Measurements from ENCODE around the gene MON1B.
A peak's percentile ranks its signal among the peaks of the same experiment; 100 is the strongest.
"Not testable (repeated sequence)": the region's sequence is repeated elsewhere in the genome, so short reads cannot be mapped to it uniquely, and the experiment has no call there.

The MON1B gene

DNA sequence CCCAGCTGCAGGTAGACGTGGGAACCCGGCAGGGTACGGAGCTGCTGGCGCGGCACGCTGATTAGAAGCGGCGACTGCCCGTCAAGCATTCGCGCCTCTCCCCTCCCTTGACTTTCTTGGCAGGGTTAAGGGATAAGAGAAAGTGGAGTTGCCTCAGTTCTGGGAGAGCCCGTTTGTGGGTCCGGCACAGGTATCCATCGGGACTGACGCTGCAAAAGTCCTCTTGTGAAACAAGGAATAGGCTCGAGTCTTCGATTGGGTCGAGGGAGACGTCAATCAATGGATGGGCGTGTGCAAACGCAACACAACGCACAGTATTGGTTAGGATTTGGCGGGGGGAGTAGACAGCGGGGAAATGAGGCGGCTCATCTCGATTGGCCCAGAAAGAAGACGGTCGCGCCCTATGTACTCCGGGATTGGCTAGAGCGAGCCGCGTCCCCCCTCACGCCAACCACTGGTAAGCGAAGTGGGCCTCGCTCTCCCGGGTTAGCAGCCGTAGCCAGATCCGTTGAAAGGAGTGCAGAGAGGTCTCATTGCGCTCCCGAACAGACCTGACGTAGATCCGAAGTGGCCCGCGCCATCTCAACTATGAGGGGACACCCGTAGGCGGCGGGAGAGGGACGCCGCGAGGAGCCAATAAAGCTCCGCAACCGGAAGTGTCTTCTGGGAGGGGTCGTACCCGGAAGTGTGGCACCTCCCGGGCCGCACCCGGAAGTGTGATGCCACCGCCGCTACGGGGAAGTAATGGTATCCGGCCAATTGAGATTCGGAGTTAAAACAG is at the start of gene MON1B:
TSS of gene MON1B (plus strand) at position 713 of the 781 bp plus-strand sequence. CDS start 296 bp downstream, outside the sequence.
- DNase-seq: peak; percentile 99

DNA sequence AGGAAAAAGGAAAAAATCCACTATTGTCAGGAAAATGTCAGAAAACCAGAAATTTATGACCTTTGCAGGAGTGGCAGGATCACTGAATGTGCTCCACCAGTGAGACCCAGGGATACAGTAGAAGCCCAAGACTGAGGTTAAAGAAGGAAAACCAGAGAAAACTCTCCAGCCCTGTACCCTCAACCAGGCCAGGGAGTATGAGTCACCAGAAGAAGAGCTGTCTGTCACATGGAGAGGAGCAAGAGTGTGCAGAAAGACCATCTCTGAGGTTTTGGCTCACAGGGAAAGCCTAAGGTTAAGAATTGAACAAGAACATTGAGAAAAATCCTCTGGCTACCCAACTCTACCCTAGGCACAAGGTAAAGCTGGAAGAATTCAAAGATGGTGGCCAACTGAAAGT is 47.6 kb upstream of the MON1B start:
- DNase-seq: peak; percentile 56

DNA sequence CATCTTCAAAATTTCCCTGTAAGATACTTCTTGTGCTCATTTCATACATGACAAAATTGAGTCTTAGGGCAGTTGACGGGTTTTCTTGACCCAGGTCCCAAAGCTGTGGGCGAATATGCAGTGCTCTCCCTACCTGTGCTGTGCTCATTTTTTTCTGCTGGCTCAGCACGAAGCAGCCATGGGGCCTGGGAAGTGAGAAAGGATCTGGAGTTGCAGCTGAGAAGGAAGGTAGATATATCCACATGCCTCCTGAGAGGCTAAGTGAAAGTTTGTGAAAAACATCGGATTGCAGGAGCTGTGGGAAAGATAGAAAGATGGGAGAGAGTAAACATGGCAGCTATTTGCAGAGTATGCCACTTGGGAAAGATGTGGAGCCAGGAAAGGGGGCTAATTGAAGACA is 42.9 kb upstream of the MON1B start:
- no peak for DNase-seq

DNA sequence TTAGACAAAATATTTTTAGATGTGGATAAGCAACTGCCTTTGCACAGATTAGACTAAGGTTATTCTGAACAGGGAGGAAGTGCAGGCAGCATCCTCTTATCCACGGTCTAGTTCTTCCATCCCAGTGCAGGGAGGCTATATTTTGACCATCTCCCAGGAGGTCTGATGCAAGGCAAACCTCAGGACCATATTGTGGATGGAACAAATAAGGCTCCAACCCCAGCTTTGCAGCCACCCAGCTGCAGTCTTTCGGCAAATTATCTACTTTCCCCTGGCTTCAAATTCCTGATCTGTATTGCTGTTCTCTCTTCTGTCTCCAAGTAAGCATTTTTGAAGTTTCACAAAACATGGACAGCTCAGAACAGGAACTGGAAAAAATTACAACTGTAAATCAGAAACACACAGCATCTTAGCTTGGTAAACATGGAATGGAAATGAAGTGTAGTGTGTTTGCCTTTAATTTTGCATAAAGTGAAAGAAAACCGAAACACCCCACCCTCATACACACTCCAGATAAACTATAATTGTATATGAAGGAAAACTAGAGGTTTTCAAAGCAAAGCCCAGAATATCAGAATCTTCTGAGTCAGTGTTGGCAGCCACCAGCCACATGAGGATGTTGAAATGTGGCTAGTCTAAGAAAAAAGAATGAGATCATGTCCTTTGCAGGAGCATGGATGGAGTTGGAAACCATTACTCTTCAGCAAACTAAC is 33.5 kb upstream of the MON1B start:
- DNase-seq: no peak

DNA sequence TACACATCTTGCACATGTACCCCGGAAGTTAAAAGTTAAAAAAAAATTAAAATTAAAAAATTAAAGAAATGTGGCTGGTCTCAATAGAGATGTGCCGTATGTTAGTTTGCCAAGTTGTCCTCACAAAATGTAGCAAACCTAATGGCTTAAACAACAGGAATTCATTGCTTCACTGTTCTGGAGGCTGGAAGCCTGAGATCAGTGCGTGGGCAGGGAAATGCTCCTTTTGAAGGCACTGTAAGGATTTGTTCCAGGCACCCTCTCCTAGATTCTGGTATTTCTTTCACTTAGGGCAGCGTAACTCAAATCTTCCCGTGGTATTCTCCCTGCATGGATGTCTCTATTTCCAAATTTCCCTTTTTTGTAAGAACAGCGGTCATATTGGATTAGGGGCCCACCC is 32.7 kb upstream of the MON1B start:
- DNase-seq: no peak

DNA sequence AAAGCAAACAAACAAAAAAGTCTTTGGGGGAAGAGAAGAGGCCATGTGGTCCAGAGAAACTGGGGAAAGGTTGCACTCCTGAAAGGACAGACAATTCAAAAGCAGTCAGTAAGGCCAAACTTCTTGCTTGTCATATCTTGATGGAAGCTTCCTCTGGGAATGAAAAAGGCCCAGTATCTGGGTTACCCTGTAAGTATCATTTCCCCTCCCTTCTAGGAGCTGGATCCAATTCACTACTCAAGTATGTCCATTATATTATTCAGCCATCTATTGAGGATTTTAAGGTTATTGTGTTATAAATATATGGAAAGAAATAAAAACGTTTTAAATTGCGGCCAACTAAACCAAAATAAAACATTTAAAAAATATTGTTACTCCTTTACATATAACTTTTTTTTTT is 26.0 kb upstream of the MON1B start:
- DNase-seq: no peak

DNA sequence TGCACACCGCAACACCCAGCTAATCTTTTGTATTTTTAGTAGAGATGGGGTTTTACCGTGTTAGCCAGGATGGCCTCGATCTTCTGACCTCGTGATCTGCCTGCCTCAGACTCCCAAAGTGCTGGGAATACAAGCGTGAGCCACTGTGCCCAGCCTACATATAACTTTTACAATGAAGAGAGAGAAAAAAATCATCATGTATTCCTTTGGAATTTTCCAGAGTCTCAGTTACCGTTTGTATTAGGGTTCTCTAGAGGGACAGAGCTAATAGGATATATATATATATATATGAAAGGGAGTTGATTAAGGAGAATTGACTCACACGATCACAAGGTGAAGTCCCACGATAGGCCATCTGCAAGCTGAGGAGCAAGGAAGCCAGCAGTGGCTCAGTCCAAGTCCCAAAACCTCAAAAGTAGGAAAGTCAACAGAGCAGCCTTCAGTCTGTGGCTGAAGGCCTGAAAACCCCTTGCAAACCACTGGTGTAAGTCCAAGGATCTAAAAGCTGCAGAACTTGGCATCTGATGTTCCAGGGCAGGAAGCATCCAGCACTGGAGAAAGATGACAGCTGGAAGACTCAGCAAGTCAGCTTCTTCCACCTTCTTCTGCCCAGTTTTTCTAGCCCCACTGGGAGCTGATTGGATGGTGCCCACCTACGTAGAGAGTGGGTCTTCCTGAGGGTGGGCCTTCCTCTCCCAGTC is 25.3 kb upstream of the MON1B start:
- not testable (repeated sequence) for DNase-seq

DNA sequence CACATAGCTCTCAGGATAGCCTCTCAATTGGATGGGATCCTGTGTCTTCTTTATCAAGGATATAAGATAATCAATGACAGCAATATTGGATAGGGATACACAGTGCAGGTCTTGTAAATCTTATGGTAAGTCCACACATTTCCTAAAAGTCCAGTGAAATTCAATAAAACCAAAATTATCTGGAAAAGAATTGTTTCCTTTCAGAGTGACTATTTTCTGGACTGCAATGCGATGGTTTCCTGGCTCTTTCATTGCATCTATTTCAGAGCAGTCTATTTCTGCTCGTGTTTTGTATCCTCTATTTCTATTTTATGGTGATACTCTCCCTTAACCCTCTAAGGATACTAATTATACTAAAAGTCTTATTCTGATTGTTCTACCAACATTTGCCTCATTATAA is 24.3 kb upstream of the MON1B start:
- no peak for DNase-seq

DNA sequence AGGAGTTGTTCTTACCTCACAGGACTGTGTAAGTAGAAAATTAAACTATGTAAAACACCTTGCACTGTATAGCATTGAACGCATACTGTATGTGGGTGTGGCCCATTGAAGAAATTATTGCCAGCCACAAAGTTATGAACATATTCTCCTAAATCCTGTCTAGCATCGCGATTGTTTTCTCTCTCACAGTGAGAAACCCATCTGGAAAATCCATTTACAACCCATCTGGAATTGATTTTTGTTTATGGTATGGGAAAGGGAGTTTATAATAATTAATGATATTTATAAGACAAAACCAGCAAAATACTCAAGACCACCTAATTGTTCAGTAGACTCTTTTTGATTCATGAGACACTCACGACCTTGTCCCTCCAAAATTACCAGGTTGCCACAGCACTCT is 22.1 kb upstream of the MON1B start:
- DNase-seq: no peak

DNA sequence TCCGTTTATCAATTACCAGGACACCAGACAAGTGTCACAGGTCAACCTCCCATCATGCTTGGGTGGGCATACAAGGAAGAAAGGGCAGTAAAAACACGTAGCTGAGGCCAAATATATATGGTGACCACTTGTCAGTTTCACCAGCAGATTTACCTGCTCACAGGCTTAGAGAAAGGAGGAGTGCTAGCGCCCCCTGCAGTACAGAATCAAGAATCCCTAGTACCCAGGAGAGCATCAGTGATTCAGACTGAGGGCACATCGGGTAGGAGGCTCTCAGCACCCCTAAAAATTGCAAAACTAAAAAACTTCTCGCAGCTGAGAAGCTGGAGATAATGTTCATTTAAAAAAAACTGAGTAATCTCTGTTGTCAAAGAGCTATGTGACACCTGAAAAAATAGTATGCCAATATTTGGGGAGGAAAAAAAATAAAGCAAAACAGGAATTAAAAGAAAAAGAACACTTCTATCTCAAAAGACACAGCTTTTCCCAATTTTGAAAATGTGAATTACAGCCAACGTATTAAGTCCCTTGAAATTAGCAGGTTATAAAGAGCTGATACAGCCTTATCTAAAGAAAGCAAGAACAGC is 21.2 kb upstream of the MON1B start:
- DNase-seq: peak; percentile 72

DNA sequence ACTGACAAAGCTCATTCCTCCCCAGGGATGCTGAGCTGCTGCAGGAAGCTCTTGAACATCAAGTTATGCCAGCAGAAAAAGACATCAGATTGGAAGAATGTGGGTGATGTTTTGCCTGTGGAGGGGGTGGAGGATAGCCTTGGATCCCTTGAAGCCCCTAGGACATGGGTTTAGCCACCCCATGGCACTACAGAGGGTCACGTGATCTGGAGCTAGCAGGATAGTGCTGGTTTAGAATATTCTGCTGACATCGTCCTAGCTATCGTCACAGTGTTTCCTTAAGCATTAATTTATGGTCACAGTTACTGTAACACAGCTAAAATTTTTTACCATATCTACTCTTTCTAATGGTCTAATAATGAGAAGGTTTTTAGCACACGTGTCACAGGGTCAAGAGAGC is 20.2 kb upstream of the MON1B start:
- DNase-seq: no peak

DNA sequence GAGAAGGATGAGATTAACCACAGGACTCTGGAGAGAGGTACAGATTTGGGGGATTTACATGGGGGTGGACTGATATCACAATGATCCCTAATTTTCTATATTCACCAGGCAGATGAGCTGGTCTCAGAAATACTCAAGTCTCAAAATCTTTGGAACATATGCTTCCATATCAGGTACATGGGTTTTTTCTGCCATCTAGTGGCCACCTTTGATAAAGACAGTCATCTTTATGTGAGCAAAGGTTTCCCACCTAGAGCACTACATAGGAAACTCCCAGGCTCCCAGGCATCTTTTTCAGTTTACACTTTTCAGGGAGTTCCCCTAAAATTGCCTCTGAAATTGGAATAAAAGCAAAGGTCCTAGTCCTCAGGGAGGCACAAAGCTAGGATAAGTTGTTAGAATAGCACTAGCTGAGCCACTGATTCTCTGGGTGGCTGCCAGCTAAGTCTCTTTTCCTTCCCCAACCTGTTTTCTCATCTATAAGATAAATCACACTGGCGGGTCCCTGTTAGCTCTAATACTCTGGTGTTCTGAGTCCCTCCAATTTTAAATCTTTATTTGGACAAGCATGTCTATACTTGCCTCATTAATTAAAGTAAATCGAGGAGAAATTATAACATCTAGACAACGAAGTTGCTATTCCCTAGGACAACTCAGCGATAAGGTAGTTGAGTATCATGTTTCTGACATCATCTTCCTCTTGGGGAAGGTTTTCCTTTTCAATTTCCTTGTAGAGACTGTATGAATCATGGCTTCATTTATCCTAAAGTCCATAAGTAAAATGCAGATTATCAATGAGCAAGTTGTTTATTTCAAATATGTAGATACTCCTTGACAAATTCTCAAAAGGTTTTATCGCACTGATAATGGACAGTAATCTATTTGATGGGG is 19.0 kb upstream of the MON1B start:
- DNase-seq: peak; percentile 53

DNA sequence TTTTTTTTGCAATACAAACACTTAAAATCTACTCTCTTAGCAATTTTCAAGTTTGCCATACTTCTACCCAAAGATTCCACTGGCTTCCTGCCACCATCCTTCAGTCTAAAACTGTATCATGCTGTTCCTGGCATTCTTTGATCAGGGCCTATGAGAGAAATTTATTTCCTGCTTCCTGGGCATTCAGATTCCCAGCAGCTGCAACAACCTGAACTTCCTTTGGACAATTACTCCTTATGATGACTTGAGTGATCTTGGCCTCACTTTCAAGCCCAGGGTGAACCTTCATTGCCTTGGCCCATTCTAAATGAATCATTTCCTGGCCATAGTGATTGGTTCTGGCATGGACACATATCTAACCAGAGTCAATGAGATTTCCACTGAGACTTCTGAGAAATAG is 18.0 kb upstream of the MON1B start:
- DNase-seq: no peak

DNA sequence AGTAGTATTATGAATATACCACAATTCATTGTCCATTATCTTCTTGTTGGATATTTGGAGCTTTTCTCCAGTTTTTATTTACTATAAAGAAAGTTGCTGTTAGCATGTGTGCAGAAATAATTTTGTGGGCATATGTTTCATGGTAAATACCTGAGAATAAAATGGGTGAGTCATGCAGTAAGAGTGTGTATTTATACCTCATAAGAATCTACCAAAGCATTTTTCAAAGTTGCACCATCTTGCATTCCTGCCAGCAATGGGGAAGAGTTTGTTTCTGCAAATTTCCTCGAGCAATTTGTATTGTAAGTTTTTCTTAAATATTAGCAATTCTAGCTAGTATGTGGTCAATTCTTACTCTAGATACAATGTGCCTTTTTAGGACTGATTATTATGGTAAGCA is 7.9 kb upstream of the MON1B start:
- DNase-seq: no peak

DNA sequence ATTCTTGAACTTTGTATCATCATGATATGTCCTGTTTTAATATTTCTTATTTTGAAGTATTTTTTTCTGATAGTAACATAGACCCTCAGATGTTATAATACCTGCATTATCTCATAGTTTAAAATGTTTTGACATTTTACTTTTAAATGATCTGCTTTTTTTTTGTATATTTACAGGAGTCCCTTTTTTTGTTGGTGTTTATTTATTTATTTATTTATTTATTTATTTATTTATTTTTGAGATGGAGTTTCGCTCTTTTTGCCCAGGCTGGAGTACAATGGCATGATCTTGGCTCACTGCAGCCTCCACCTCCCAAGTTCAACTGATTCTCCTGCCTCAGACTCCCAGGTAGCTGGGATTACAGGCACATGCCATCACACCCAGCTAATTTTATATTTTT is 4.7 kb upstream of the MON1B start:
- DNase-seq: not testable (repeated sequence)

DNA sequence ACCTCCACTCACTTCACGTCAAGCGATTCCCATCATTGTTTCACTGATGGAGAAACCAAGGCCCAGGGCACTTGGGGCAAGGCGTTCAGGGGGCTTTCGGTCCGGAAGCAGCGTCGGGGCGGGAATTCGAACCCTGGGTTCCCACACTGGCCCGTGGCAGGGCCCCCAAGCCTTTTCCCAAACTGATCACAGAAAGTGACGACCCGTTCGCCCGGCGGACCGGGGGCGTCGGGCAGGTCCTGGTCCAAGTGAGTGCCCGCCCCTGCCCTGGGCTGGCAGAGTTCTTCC is 856 bp upstream of the MON1B start:
- no peak for DNase-seq

DNA sequence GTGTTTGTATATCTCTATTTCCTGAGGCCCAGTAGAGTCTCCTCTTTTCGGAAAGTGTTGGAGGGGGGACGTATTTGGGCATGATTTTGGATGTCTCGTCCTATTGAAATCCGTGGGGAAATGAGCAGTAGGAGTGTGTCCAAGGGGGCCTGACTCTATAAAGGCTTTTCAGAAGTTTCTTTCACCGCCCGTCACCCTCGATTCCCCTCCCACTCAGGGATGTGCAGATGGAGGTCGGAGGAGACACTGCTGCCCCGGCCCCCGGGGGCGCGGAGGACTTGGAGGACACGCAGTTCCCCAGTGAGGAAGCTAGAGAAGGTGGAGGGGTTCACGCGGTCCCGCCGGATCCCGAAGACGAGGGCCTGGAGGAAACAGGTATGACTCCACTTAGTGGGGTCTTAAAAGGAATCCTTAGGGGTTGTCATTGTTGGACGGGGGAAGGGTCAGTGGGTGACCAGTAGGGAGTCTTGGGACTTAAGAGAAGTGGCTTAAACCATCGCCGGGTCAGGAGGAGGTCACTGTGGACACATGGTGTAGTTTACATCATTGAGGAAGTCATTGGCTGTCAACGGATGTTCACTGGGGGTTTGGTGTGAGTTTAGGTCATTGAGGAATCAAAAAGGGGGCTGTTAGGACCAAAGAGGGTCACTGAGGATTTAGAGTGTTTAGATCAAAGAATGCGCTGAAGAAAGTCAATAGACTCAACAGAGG is 424 bp downstream of the MON1B start:
- no peak for DNase-seq

DNA sequence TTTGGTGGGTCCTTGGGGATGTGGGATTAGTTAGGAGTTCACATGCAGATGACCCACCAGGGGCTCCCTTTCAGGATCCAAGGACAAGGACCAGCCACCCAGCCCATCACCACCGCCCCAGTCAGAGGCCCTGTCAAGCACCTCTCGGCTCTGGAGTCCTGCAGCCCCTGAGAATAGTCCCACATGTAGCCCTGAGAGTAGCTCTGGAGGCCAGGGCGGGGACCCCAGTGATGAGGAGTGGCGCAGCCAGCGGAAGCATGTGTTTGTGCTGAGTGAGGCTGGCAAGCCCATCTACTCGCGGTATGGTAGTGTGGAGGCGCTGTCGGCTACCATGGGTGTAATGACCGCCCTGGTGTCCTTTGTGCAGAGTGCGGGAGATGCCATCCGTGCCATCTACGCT is 2.4 kb downstream of the MON1B start:
- no peak for DNase-seq

DNA sequence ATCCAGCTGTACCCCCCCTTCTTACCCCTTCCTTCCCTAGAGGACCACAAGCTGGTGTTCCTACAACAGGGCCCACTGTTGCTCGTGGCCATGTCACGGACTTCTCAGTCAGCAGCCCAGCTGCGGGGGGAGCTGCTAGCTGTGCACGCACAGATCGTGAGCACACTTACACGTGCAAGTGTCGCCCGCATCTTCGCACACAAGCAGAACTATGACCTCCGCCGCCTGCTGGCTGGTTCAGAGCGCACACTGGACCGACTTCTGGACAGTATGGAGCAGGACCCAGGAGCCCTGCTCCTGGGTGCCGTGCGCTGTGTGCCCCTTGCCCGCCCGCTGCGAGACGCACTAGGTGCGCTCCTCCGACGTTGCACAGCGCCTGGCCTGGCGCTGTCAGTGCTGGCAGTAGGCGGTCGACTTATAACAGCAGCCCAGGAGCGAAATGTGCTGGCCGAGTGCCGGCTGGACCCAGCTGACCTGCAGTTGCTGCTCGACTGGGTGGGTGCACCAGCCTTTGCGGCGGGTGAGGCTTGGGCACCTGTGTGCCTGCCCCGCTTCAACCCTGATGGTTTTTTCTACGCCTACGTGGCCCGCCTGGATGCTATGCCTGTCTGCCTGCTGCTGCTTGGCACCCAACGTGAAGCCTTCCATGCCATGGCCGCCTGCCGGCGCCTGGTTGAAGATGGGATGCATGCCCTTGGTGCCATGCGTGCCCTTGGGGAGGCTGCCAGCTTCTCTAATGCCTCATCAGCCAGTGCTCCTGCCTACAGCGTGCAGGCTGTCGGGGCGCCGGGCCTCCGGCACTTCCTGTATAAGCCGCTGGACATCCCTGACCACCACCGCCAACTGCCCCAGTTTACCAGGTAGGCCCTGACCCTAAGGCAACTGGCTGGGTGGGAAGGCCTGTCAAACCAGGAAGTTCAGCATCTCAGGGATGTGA is 3.6 kb downstream of the MON1B start:
- no peak for DNase-seq

DNA sequence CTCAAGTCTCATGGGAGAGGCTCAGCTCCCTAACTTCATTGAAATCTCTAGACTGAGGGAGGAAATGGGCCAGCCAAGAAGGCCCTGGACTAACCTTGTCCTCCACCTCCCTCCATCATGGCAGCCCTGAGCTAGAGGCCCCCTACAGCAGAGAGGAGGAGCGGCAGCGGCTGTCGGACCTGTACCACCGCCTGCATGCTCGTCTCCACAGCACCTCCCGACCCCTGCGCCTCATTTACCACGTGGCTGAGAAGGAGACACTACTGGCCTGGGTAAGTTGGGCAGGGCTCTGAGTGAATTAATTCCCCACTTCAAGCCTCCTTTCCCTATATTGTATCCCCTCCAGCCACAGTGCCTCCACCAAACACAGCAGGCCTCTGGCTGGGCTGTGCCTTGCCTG is 4.4 kb downstream of the MON1B start:
- no peak for DNase-seq

DNA sequence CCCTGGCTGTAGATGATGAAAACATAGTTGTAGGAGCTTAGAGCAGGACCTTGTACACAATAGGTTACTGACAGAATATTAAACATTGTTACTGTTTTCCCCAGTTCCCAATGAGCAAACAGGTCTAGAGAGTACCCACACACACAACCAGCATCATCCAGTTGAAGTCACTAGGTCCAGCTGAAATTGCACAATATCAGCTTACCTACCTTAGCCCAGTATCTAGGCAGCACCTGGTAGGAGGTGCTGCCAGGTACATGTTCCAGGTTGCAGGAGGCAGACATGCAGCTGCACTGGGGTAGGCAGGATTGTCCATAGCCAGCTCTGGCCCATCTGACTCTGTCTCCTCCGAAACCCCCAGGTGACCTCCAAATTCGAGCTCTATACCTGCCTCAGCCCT is 6.8 kb downstream of the MON1B start:
- no peak for DNase-seq

Data from islet precursor cell (in vitro differentiated cells).